Karpas-422 (cell line): ENCODE measurements around the gene RAB32. TPM values are rescaled to one million over a fixed set of nuclear protein-coding genes. Genes with fewer than 3 reads are reported as not detected.
A peak's percentile ranks its signal among the peaks of the same experiment; 100 is the strongest.

Experiments used
- DNase-seq: peaks from one replicate; pipeline ENCODE4 v3.0.0-alpha.2; 2015
- H2AFZ ChIP-seq: fragments of 200-600 bp; sonication (generic); 2 replicates; pipeline ENCODE4 v1.6.1; 2014; ENCODE audit warnings: antibody characterized with exemption, low read length, mixed read lengths
- H3K27ac ChIP-seq: fragments of 200-600 bp; sonication (generic); 2 replicates; pipeline ENCODE4 v1.5.1; 2014; ENCODE audit warnings: mild to moderate bottlenecking, low read length, moderate library complexity
- H3K27me3 ChIP-seq: fragments of 200-600 bp; sonication (generic); 2 replicates; pipeline ENCODE4 v1.6.1; 2014; ENCODE audit warnings: low read length, mixed read lengths
- H3K36me3 ChIP-seq: fragments of 200-600 bp; sonication (generic); 2 replicates; pipeline ENCODE4 v1.6.1; 2014; ENCODE audit warnings: low read length, mixed read lengths; ENCODE audit not compliant: insufficient read depth
- H3K4me1 ChIP-seq: fragments of 200-600 bp; sonication (generic); 2 replicates; pipeline ENCODE4 v1.6.1; 2014; ENCODE audit warnings: mild to moderate bottlenecking, low read length, mixed read lengths
- H3K4me2 ChIP-seq: fragments of 200-600 bp; sonication (generic); 2 replicates; pipeline ENCODE4 v1.6.1; 2014; ENCODE audit warnings: low read length, low read depth, mild to moderate bottlenecking; ENCODE audit not compliant: poor library complexity, severe bottlenecking
- H3K4me3 ChIP-seq: fragments of 200-600 bp; sonication (generic); 2 replicates; pipeline ENCODE4 v1.5.1; 2014; ENCODE audit warnings: mild to moderate bottlenecking, antibody characterized with exemption, low read length, mixed read lengths
- H3K79me2 ChIP-seq: fragments of 200-600 bp; sonication (generic); 2 replicates; pipeline ENCODE4 v1.6.1; 2014; ENCODE audit warnings: mild to moderate bottlenecking, low read length, mixed read lengths
- H3K9ac ChIP-seq: fragments of 200-600 bp; sonication (generic); 2 replicates; pipeline ENCODE4 v1.6.0; 2014; ENCODE audit warnings: low read length
- H3K9me2 ChIP-seq: fragments of 200-600 bp; sonication (generic), shearing (Covaris generic); replicated peaks from 2 replicates; pipeline ENCODE4 v1.6.0; 2014; ENCODE audit warnings: mild to moderate bottlenecking, low read length, moderate library complexity; ENCODE audit not compliant: insufficient read depth
- H3K9me3 ChIP-seq: fragments of 300-700, 200-600 bp; sonication (generic); 2 replicates; pipeline ENCODE4 v1.6.1; 2014; ENCODE audit warnings: low read length, mixed read lengths
- H4K20me1 ChIP-seq: fragments of 200-600 bp; sonication (generic); 2 replicates; pipeline ENCODE4 v1.6.1; 2014; ENCODE audit warnings: mild to moderate bottlenecking, antibody characterized with exemption, low read length, low read depth; ENCODE audit not compliant: insufficient read depth
- total RNA-seq: library from RNA; depleted of rRNA; stranded (reverse); fragments of >200 nt; shearing (Covaris generic); gene quantifications from 2 replicates; pipeline ENCODE4 v1.2.3, GENCODE V29; 2014; ENCODE audit warnings: low replicate concordance; rRNA removed

The RAB32 gene
- total RNA-seq, result not detected in 2 replicates

DNA sequence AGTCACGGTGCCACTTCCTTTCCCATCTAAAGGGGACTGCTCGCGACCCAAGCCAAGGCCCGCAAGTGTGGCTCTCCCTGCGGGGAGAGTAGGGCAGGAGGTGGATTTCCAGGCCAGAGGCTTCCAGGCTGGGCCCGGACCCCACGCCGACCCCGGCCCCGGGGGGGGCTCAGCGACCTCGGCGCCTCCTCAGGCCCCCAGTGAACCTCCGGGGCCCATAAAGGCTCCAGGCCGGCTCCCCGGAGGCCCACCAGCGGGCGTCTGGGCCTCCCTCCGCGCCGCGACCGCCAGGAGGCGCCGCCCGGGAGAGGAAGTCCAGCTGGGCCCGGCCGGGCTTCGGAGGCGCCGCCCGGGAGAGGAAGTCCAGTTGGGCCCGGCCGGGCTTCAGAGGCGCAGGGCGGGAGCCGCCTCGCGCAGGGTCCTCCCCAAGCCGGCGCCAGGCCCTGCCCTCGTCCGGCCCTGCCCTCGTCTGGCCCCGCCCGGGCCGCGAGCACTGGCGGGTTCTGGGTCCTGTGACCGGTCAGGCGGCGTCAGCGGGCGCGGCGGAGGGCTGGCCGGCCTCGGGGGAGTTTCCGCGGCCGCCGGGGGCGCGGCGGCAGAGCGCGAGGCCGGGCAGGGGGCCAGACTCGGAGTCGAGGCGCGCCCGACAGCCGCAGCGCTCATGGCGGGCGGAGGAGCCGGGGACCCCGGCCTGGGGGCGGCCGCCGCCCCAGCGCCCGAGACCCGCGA is at the start of gene RAB32:
Gene RAB32 (plus strand): TSS at position 623 of the 729 bp plus-strand sequence. CDS start 39 bp downstream, at position 662.
- Histone ChIP-seq H3K79me2 (no peaks in the 10 kb centered on the region), H3K27me3 (no peaks in the 10 kb centered on the region), H3K27ac (no peak within 1 kb of the TSS), H4K20me1 (no peaks in the 10 kb centered on the region), H3K36me3 (no peaks in the 10 kb centered on the region), H3K9me3 (no peaks in the 10 kb centered on the region), H3K9me2 (no peaks in the 10 kb centered on the region), H3K4me1 (no peaks in the 10 kb centered on the region), H2AFZ (no peak within 1 kb of the TSS), H3K4me2 (no peak within 1 kb of the TSS), H3K4me3 (no peak within 1 kb of the TSS), H3K9ac (no peak within 1 kb of the TSS)
- no peak for DNase-seq

DNA sequence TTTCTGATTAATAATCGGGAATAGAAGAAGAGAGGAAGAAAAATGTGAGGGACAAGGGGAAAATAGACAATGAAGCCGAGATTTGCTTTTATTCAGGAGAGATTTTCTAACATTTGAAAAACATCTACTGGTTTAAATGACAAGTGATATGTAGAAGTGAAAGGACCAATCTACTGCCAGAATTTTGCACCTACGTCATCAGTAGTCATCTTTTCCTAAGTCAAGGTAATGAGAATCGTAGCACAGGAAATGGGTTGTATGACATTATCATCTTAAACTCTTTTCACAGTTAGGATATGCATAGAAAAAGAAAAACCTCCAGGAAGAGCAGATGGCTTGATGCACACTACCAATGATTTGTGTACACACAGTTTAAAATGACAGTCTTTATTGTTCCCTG is 45.3 kb upstream of the RAB32 start:
- no peaks in the 10 kb centered on the region for H3K4me1 ChIP-seq
- H3K27me3 ChIP-seq, result no peaks in the 10 kb centered on the region
- H3K4me2 ChIP-seq, result peak overlapping the region; percentile 33
- H2AFZ ChIP-seq, result 0 out of 2 replicates have a peak overlapping the region, but pooled peaks have one; percentile 17
- no peaks in the 10 kb centered on the region for H3K79me2 ChIP-seq
- no peaks in the 10 kb centered on the region for H4K20me1 ChIP-seq
- H3K4me3 ChIP-seq, result 0 out of 2 replicates have a peak overlapping the region, but pooled peaks have one; percentile 18
- H3K27ac ChIP-seq, result no peak overlapping the region
- DNase-seq, result peak; percentile 56
- H3K36me3 ChIP-seq, result no peaks in the 10 kb centered on the region
- H3K9me2 ChIP-seq, result no peaks in the 10 kb centered on the region
- no peaks in the 10 kb centered on the region for H3K9me3 ChIP-seq
- H3K9ac ChIP-seq, result no peak overlapping the region

DNA sequence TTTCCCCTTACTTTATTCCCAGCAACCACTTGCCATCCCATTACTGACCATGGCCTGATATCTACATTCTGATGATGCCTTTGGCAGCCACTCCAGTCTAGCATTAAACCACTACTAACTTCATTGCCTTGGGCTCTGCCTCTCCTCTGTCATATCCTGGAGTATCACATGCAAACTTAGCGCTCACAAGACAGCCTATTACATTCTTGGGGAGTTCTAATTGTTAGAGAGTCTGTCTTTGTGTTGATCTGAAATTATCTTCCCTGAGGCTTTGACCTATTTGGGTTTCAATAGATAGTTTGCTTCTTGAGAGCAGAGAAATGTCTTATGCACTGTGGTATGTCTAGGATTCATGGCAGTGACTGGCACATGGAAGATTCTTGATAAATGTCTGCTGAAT is 40.5 kb upstream of the RAB32 start:
- Histone ChIP-seq H4K20me1 (no peaks in the 10 kb centered on the region), H3K4me3 (no peak overlapping the region), H3K27ac (no peak overlapping the region), H3K4me1 (no peaks in the 10 kb centered on the region), H3K9ac (no peak overlapping the region), H3K9me3 (no peaks in the 10 kb centered on the region), H3K27me3 (no peaks in the 10 kb centered on the region; the same call in 1 of the 2 replicates), H3K9me2 (no peaks in the 10 kb centered on the region), H2AFZ (no peak overlapping the region), H3K4me2 (no peak overlapping the region), H3K79me2 (no peaks in the 10 kb centered on the region), H3K36me3 (no peaks in the 10 kb centered on the region)
- no peak for DNase-seq

DNA sequence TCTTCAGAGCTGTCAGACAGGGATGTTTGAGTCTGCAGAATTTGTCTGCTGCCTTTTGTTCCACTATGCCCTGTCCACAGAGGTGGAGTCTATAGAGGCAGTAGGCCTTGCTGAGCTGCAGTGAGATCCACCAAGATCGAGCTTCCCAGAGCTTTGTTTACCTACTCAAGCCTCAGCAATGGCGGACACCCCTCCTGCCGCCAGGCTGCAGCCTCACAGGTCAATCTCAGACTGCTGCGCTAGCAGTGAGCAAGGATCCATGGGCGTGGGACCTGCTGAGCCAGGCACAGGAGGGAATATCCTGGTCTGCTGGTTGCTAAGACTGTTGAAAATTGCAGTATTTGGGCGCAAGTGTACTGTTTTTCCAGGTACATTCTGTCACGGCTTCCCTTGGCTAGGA is 28.4 kb upstream of the RAB32 start:
- Histone ChIP-seq H3K4me2 (no peak overlapping the region), H2AFZ (0 out of 2 replicates have a peak overlapping the region, but pooled peaks have one; percentile 27), H3K36me3 (no peaks in the 10 kb centered on the region), H3K79me2 (no peaks in the 10 kb centered on the region), H3K9me2 (no peaks in the 10 kb centered on the region), H3K4me1 (no peaks in the 10 kb centered on the region), H3K4me3 (no peak overlapping the region), H3K27me3 (no peaks in the 10 kb centered on the region), H3K9ac (no peak overlapping the region), H3K9me3 (no peaks in the 10 kb centered on the region), H4K20me1 (no peaks in the 10 kb centered on the region), H3K27ac (no peak overlapping the region)
- DNase-seq, result no peak

DNA sequence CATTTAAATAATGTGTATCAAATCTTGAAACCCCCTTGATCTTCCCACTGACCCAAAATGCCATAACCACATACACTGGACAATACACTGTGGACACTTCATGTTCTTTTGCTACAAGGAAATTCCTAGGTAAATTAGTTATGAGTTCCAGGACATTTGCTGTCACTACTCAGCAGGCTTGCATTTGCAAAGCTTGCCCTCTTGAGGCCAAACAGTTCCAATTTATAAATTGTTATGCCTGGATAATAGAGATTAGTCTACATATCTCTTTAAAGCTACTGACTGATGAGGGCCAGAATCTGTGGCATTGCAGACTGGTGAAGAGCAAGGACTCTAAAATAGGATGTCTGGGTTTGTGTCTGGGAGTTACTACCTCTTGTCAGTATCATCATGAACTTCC is 17.4 kb upstream of the RAB32 start:
- H4K20me1 ChIP-seq, result no peaks in the 10 kb centered on the region
- H3K27ac ChIP-seq, result no peak overlapping the region
- no peaks in the 10 kb centered on the region for H3K9me2 ChIP-seq
- no peak overlapping the region for H3K4me2 ChIP-seq
- no peaks in the 10 kb centered on the region for H3K36me3 ChIP-seq
- peaks cover 4% of the 10 kb centered on the region for H3K9me3 ChIP-seq
- DNase-seq, result no peak
- no peak overlapping the region for H3K4me3 ChIP-seq
- no peaks in the 10 kb centered on the region for H3K4me1 ChIP-seq
- H3K27me3 ChIP-seq, result no peaks in the 10 kb centered on the region
- no peaks in the 10 kb centered on the region for H3K79me2 ChIP-seq
- no peak overlapping the region for H2AFZ ChIP-seq
- no peak overlapping the region for H3K9ac ChIP-seq

DNA sequence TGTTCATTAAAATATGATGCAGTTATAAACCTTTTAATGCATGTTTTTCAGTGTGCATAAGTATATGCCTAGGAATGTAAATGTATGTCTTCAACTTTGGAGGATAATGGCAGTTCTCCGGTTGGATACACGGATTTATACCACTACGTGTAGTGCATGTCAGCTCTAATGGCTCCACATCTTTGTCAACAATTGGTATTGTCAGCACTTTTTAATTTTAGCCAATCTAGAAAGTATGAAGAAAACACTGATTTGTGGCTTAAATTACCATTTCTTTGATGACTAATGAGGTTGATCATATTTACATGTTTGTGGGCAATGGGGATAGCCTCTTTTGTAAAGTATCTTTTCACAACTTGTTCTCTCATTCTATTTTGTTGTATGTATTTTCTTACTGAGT is 10.9 kb upstream of the RAB32 start:
- Histone ChIP-seq H3K4me1 (no peaks in the 10 kb centered on the region), H3K27ac (no peak overlapping the region), H3K4me3 (no peak overlapping the region), H2AFZ (no peak overlapping the region), H3K36me3 (no peaks in the 10 kb centered on the region), H3K4me2 (no peak overlapping the region), H3K9me3 (no peaks in the 10 kb centered on the region), H3K9me2 (no peaks in the 10 kb centered on the region), H3K79me2 (no peaks in the 10 kb centered on the region), H3K27me3 (no peaks in the 10 kb centered on the region), H4K20me1 (no peaks in the 10 kb centered on the region), H3K9ac (no peak overlapping the region)
- DNase-seq, result no peak

DNA sequence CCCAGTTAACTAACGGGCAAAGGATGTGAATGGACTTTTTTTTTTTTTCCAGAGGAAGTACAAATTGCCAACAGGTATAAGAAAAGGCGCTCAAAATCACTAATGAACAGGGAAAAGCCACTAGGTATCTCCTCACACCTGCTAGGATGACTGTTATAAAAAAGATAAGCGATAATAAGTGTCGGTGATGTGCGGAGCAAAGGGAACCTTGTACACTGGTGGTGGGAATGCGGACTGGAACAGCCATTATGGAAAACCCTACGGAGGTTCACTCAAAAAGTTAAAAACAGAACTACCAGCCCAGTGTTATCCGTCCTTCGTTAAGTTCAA is 787 bp upstream of the RAB32 start:
- Histone ChIP-seq H3K27ac (no peak overlapping the region), H3K36me3 (no peaks in the 10 kb centered on the region), H3K4me2 (no peak overlapping the region), H2AFZ (no peak overlapping the region), H3K9me3 (no peaks in the 10 kb centered on the region), H3K9me2 (no peaks in the 10 kb centered on the region), H3K9ac (no peak overlapping the region), H3K4me3 (no peak overlapping the region), H4K20me1 (no peaks in the 10 kb centered on the region), H3K79me2 (no peaks in the 10 kb centered on the region), H3K4me1 (no peaks in the 10 kb centered on the region), H3K27me3 (no peaks in the 10 kb centered on the region)
- DNase-seq, result no peak

DNA sequence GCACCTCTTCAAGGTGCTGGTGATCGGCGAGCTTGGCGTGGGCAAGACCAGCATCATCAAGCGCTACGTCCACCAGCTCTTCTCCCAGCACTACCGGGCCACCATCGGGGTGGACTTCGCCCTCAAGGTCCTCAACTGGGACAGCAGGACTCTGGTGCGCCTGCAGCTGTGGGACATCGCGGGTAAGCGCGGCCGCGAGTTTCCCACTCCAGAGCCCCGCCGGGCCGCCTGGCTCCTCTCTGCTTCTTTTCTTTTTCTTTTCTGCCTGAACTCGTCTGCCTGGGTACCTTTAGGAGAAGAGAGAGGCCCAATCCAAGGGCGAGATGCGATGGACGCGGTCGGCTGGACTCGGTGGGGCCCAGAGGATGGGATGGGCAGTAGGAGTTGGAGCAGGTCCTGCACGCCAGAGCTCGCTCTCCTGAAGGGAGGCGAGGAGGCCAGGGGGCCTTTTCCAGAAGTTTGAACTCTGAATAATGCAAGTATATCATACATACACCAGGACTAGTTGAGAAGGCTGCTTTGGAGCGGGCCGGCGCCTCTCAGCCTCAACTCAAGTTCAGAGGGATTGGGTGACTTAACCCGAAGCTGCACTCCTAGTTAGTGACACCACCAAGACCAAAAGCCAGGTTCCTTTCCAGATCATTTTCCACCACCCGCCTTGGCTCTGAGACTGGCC is 445 bp downstream of the RAB32 start:
- no peaks in the 10 kb centered on the region for H3K4me1 ChIP-seq
- H2AFZ ChIP-seq, result no peak overlapping the region
- H3K9me3 ChIP-seq, result no peaks in the 10 kb centered on the region
- H3K9me2 ChIP-seq, result no peaks in the 10 kb centered on the region
- H3K27me3 ChIP-seq, result no peaks in the 10 kb centered on the region
- no peak overlapping the region for H3K4me2 ChIP-seq
- H3K36me3 ChIP-seq, result no peaks in the 10 kb centered on the region
- H3K27ac ChIP-seq, result no peak overlapping the region
- H4K20me1 ChIP-seq, result no peaks in the 10 kb centered on the region
- no peak for DNase-seq
- no peaks in the 10 kb centered on the region for H3K79me2 ChIP-seq
- no peak overlapping the region for H3K4me3 ChIP-seq
- no peak overlapping the region for H3K9ac ChIP-seq
